HG03460 (cell line): Measurements from ENCODE around the gene CCDC9B.

Experiments
- ATAC-seq: cut with Tn5 transposase; IDR thresholded peaks from one replicate; pipeline ENCODE4 v1.9.1; 2021; ENCODE audit not compliant: unreplicated experiment

The CCDC9B gene

GRCh38 chr15:40293905-40294895 lies 46.5 kb downstream of the CCDC9B start:
- no peak for ATAC-seq

GRCh38 chr15:40293006-40293405 lies 47.7 kb downstream of the CCDC9B start:
- ATAC-seq, result no peak

- ATAC-seq, result no peak
These were observed 48.5 kb downstream of the CCDC9B start for GRCh38 chr15:40292246-40292645.

- ATAC-seq, result no peak
These were observed 49.7 kb downstream of the CCDC9B start for GRCh38 chr15:40290918-40291574.

- no peak for ATAC-seq
These were observed 50.2 kb downstream of the CCDC9B start for GRCh38 chr15:40290545-40290917.

- ATAC-seq, result no peak
These were observed 51.5 kb downstream of the CCDC9B start for GRCh38 chr15:40289140-40289775.

- no peak for ATAC-seq
These were observed 52.8 kb downstream of the CCDC9B start for GRCh38 chr15:40287968-40288367.

- ATAC-seq, result no peak
These were observed 53.2 kb downstream of the CCDC9B start for GRCh38 chr15:40287505-40287904.

- ATAC-seq, result no peak
These were observed 53.9 kb downstream of the CCDC9B start for GRCh38 chr15:40286794-40287193.

- no peak for ATAC-seq
These were observed 54.6 kb downstream of the CCDC9B start for GRCh38 chr15:40286061-40286532.

GRCh38 chr15:40285554-40286011 lies 55.2 kb downstream of the CCDC9B start:
- no peak for ATAC-seq

- no peak for ATAC-seq
These were observed 55.6 kb downstream of the CCDC9B start for GRCh38 chr15:40285151-40285550.

GRCh38 chr15:40283615-40284300 lies 57.0 kb downstream of the CCDC9B start:
- ATAC-seq, result no peak

- ATAC-seq, result no peak
These were observed 57.7 kb downstream of the CCDC9B start, which contains the start of gene ANKRD63 for GRCh38 chr15:40282869-40283614. Gene ANKRD63 (minus strand): TSS chr15:40283064. CDS start chr15:40282586, 478 bp downstream.

- ATAC-seq, result no peak
These were observed 58.4 kb downstream of the CCDC9B start for GRCh38 chr15:40282147-40282868.

GRCh38 chr15:40281801-40282146 lies 59.0 kb downstream of the CCDC9B start:
- ATAC-seq, result no peak
